Karpas-422 (cell line): ENCODE measurements around the gene SYN1. TPM values are rescaled to one million over a fixed set of nuclear protein-coding genes. Genes with fewer than 3 reads are reported as not detected.
A peak's percentile ranks its signal among the peaks of the same experiment; 100 is the strongest.

ENCODE experiments used
- DNase-seq: peaks from one replicate; pipeline ENCODE4 v3.0.0-alpha.2; 2015
- H2AFZ ChIP-seq: fragments of 200-600 bp; sonication (generic); 2 replicates; pipeline ENCODE4 v1.6.1; 2014; ENCODE audit warnings: antibody characterized with exemption, low read length, mixed read lengths
- H3K27ac ChIP-seq: fragments of 200-600 bp; sonication (generic); 2 replicates; pipeline ENCODE4 v1.5.1; 2014; ENCODE audit warnings: mild to moderate bottlenecking, low read length, moderate library complexity
- H3K27me3 ChIP-seq: fragments of 200-600 bp; sonication (generic); 2 replicates; pipeline ENCODE4 v1.6.1; 2014; ENCODE audit warnings: low read length, mixed read lengths
- H3K36me3 ChIP-seq: fragments of 200-600 bp; sonication (generic); 2 replicates; pipeline ENCODE4 v1.6.1; 2014; ENCODE audit warnings: low read length, mixed read lengths; ENCODE audit not compliant: insufficient read depth
- H3K4me1 ChIP-seq: fragments of 200-600 bp; sonication (generic); 2 replicates; pipeline ENCODE4 v1.6.1; 2014; ENCODE audit warnings: mild to moderate bottlenecking, low read length, mixed read lengths
- H3K4me2 ChIP-seq: fragments of 200-600 bp; sonication (generic); 2 replicates; pipeline ENCODE4 v1.6.1; 2014; ENCODE audit warnings: low read length, low read depth, mild to moderate bottlenecking; ENCODE audit not compliant: poor library complexity, severe bottlenecking
- H3K4me3 ChIP-seq: fragments of 200-600 bp; sonication (generic); 2 replicates; pipeline ENCODE4 v1.5.1; 2014; ENCODE audit warnings: mild to moderate bottlenecking, antibody characterized with exemption, low read length, mixed read lengths
- H3K79me2 ChIP-seq: fragments of 200-600 bp; sonication (generic); 2 replicates; pipeline ENCODE4 v1.6.1; 2014; ENCODE audit warnings: mild to moderate bottlenecking, low read length, mixed read lengths
- H3K9ac ChIP-seq: fragments of 200-600 bp; sonication (generic); 2 replicates; pipeline ENCODE4 v1.6.0; 2014; ENCODE audit warnings: low read length
- H3K9me2 ChIP-seq: fragments of 200-600 bp; sonication (generic), shearing (Covaris generic); replicated peaks from 2 replicates; pipeline ENCODE4 v1.6.0; 2014; ENCODE audit warnings: mild to moderate bottlenecking, low read length, moderate library complexity; ENCODE audit not compliant: insufficient read depth
- H3K9me3 ChIP-seq: fragments of 300-700, 200-600 bp; sonication (generic); 2 replicates; pipeline ENCODE4 v1.6.1; 2014; ENCODE audit warnings: low read length, mixed read lengths
- H4K20me1 ChIP-seq: fragments of 200-600 bp; sonication (generic); 2 replicates; pipeline ENCODE4 v1.6.1; 2014; ENCODE audit warnings: mild to moderate bottlenecking, antibody characterized with exemption, low read length, low read depth; ENCODE audit not compliant: insufficient read depth
- total RNA-seq: library from RNA; depleted of rRNA; stranded (reverse); fragments of >200 nt; shearing (Covaris generic); gene quantifications from 2 replicates; pipeline ENCODE4 v1.2.3, GENCODE V29; 2014; ENCODE audit warnings: low replicate concordance

SYN1 gene
- total RNA-seq, 1 experiment from 2014 or later: not detected

GRCh38 chrX:47572773-47573340, 46.8 kb downstream of the SYN1 start:
- peak; percentile 27 for DNase-seq
- Histone ChIP-seq H3K27ac (no peak overlapping the region), H3K79me2 (no peaks in the 10 kb centered on the region), H3K9ac (no peak overlapping the region), H3K4me3 (no peak overlapping the region), H3K9me2 (no peaks in the 10 kb centered on the region), H3K4me1 (no peaks in the 10 kb centered on the region), H4K20me1 (no peaks in the 10 kb centered on the region), H2AFZ (no peak overlapping the region), H3K27me3 (no peaks in the 10 kb centered on the region), H3K4me2 (no peak overlapping the region), H3K36me3 (no peaks in the 10 kb centered on the region), H3K9me3 (no peaks in the 10 kb centered on the region)

- H3K4me3 ChIP-seq: no peak overlapping the region
- H3K4me1 ChIP-seq: no peaks in the 10 kb centered on the region
- no peak overlapping the region for H3K9ac ChIP-seq
Observed at GRCh38 chrX:47571896-47572295, 47.8 kb downstream of the SYN1 start.

GRCh38 chrX:47571215-47571614, 48.4 kb downstream of the SYN1 start:
- no peak overlapping the region for H2AFZ ChIP-seq
- no peaks in the 10 kb centered on the region for H3K9me2 ChIP-seq
- no peak overlapping the region for H3K4me3 ChIP-seq
- no peaks in the 10 kb centered on the region for H4K20me1 ChIP-seq
- no peak overlapping the region for H3K27ac ChIP-seq
- DNase-seq: no peak
- no peaks in the 10 kb centered on the region for H3K36me3 ChIP-seq
- no peaks in the 10 kb centered on the region for H3K4me1 ChIP-seq
- H3K27me3 ChIP-seq: no peaks in the 10 kb centered on the region
- no peak overlapping the region for H3K4me2 ChIP-seq
- no peaks in the 10 kb centered on the region for H3K9me3 ChIP-seq
- H3K9ac ChIP-seq: no peak overlapping the region
- H3K79me2 ChIP-seq: no peaks in the 10 kb centered on the region

More at GRCh38 chrX:47571896-47572295, 47.8 kb downstream of the SYN1 start:
- Histone ChIP-seq H3K36me3 (no peaks in the 10 kb centered on the region), H3K27me3 (no peaks in the 10 kb centered on the region), H3K9me3 (no peaks in the 10 kb centered on the region), H3K27ac (no peak overlapping the region), H4K20me1 (no peaks in the 10 kb centered on the region), H3K79me2 (no peaks in the 10 kb centered on the region), H3K9me2 (no peaks in the 10 kb centered on the region), H2AFZ (no peak overlapping the region), H3K4me2 (no peak overlapping the region)
- no peak for DNase-seq

- Histone ChIP-seq H3K9me2 (no peaks in the 10 kb centered on the region), H3K4me3 (no peak overlapping the region), H4K20me1 (no peaks in the 10 kb centered on the region), H2AFZ (no peak overlapping the region), H3K27ac (no peak overlapping the region), H3K4me2 (no peak overlapping the region), H3K27me3 (no peaks in the 10 kb centered on the region), H3K9me3 (no peaks in the 10 kb centered on the region), H3K79me2 (no peaks in the 10 kb centered on the region), H3K4me1 (no peaks in the 10 kb centered on the region), H3K36me3 (no peaks in the 10 kb centered on the region), H3K9ac (no peak overlapping the region)
- no peak for DNase-seq
Observed at GRCh38 chrX:47570794-47571193, 48.9 kb downstream of the SYN1 start.

- H3K4me2 ChIP-seq: no peak overlapping the region
- no peak overlapping the region for H3K9ac ChIP-seq
- no peaks in the 10 kb centered on the region for H3K79me2 ChIP-seq
- H3K9me2 ChIP-seq: no peaks in the 10 kb centered on the region
- DNase-seq: peak; percentile 75
- H3K4me3 ChIP-seq: no peak overlapping the region
- no peak overlapping the region for H2AFZ ChIP-seq
- H3K27me3 ChIP-seq: no peaks in the 10 kb centered on the region
- H3K4me1 ChIP-seq: no peaks in the 10 kb centered on the region
- H3K9me3 ChIP-seq: no peaks in the 10 kb centered on the region
- no peaks in the 10 kb centered on the region for H4K20me1 ChIP-seq
- no peak overlapping the region for H3K27ac ChIP-seq
- H3K36me3 ChIP-seq: no peaks in the 10 kb centered on the region; the same call in 1 of the 2 replicates
Observed at GRCh38 chrX:47568656-47569295, 50.9 kb downstream of the SYN1 start.

GRCh38 chrX:47566841-47567240, 52.8 kb downstream of the SYN1 start:
- no peak overlapping the region for H3K4me3 ChIP-seq
- H2AFZ ChIP-seq: no peak overlapping the region
- no peaks in the 10 kb centered on the region for H3K4me1 ChIP-seq
- H4K20me1 ChIP-seq: no peaks in the 10 kb centered on the region
- no peak for DNase-seq
- peaks cover 5% of the 10 kb centered on the region; the same call in 1 of the 2 replicates for H3K36me3 ChIP-seq
- no peak overlapping the region for H3K9ac ChIP-seq
- no peaks in the 10 kb centered on the region for H3K9me3 ChIP-seq
- no peaks in the 10 kb centered on the region for H3K27me3 ChIP-seq
- no peaks in the 10 kb centered on the region for H3K9me2 ChIP-seq
- no peak overlapping the region for H3K4me2 ChIP-seq
- H3K79me2 ChIP-seq: peaks cover 14% of the 10 kb centered on the region
- no peak overlapping the region for H3K27ac ChIP-seq

GRCh38 chrX:47564438-47565085, 55.1 kb downstream of the SYN1 start:
- Histone ChIP-seq H3K36me3 (peaks cover 5% of the 10 kb centered on the region; the same call in 1 of the 2 replicates), H3K4me2 (no peak overlapping the region), H3K9ac (no peak overlapping the region), H3K4me1 (peaks cover 7% of the 10 kb centered on the region; the same call in 1 of the 2 replicates), H3K27ac (no peak overlapping the region), H3K27me3 (no peaks in the 10 kb centered on the region), H2AFZ (no peak overlapping the region), H4K20me1 (no peaks in the 10 kb centered on the region), H3K4me3 (no peak overlapping the region), H3K79me2 (peaks cover 22% of the 10 kb centered on the region), H3K9me3 (no peaks in the 10 kb centered on the region), H3K9me2 (no peaks in the 10 kb centered on the region)
- DNase-seq: peak; percentile 30

- Histone ChIP-seq H2AFZ (no peak overlapping the region), H3K4me3 (no peak overlapping the region), H3K27me3 (no peaks in the 10 kb centered on the region), H3K4me2 (no peak overlapping the region), H3K9me2 (no peaks in the 10 kb centered on the region), H3K4me1 (peaks cover 7% of the 10 kb centered on the region; the same call in 1 of the 2 replicates), H3K79me2 (peaks cover 22% of the 10 kb centered on the region), H3K9me3 (no peaks in the 10 kb centered on the region), H3K9ac (no peak overlapping the region), H3K36me3 (peaks cover 5% of the 10 kb centered on the region; the same call in 1 of the 2 replicates), H3K27ac (no peak overlapping the region), H4K20me1 (no peaks in the 10 kb centered on the region)
- peak; percentile 32 for DNase-seq
Observed at GRCh38 chrX:47563801-47564315, 55.8 kb downstream of the SYN1 start.
